NCI-H748 (cell line): Measurements from ENCODE around the gene FAM240A.

Experiments
- DNase-seq: peaks from one replicate; lab custom pipeline; 2025; ENCODE audit not compliant: unreplicated experiment; lab: John Stamatoyannopoulos, UW

FAM240A gene

GRCh38 chr3:46661776-46662766, 49.7 kb downstream of the FAM240A start:
- DNase-seq, result no peak

GRCh38 chr3:46662771-46663551, 50.6 kb downstream of the FAM240A start:
- peak; percentile 48 for DNase-seq

- DNase-seq, result peak; percentile 96
Observed at GRCh38 chr3:46663591-46664135, 51.3 kb downstream of the FAM240A start.

GRCh38 chr3:46664188-46664970, 52.1 kb downstream of the FAM240A start:
- peak; percentile 7 for DNase-seq

- DNase-seq, result peak; percentile 66
Observed at GRCh38 chr3:46664971-46665762, 52.8 kb downstream of the FAM240A start.

- peak; percentile 78 for DNase-seq
Observed at GRCh38 chr3:46665763-46666452, 53.6 kb downstream of the FAM240A start.

GRCh38 chr3:46666453-46666845, 54.1 kb downstream of the FAM240A start:
- no peak for DNase-seq

- no peak for DNase-seq
Observed at GRCh38 chr3:46667061-46667621, 54.8 kb downstream of the FAM240A start.

- DNase-seq, result no peak
Observed at GRCh38 chr3:46667657-46668056, 55.3 kb downstream of the FAM240A start.

- DNase-seq, result no peak
Observed at GRCh38 chr3:46668116-46668515, 55.8 kb downstream of the FAM240A start.

- no peak for DNase-seq
Observed at GRCh38 chr3:46668591-46668990, 56.3 kb downstream of the FAM240A start.

GRCh38 chr3:46669191-46669999, 57.1 kb downstream of the FAM240A start:
- no peak for DNase-seq

- no peak for DNase-seq
Observed at GRCh38 chr3:46670000-46670890, 57.9 kb downstream of the FAM240A start.

GRCh38 chr3:46670891-46671427, 58.6 kb downstream of the FAM240A start:
- DNase-seq, result no peak

- DNase-seq, result no peak
Observed at GRCh38 chr3:46671541-46672348, 59.4 kb downstream of the FAM240A start.

GRCh38 chr3:46672349-46672695, 60.0 kb downstream of the FAM240A start:
- DNase-seq, result no peak
